Measurements from ENCODE around the gene SLCO3A1. TPM values are rescaled to one million over a fixed set of nuclear protein-coding genes. Genes with fewer than 3 reads are reported as not detected.

Gene SLCO3A1
- total and polyA plus RNA-seq, 2 of the 8 experiments (the other 6 are each of a cell fraction or from before 2014, with no cell fraction given): 15.1 to 20.4 TPM

GRCh38 chr15:91922646-91923547, 69.4 kb downstream of the SLCO3A1 start:
- CTCF ChIA-PET (ENCODE audit: partially characterized antibody): interaction anchor here (1.2 to 1.4 kb wide), 3 partner anchors 10 to 155 kb away, joined by 3 to 4 read pairs (median 3); no protein-coding TSS in a partner anchor
- Histone ChIP-seq H2BK12ac (ENCODE audit: low read depth, low read length) (no peak overlapping the region), H3K18ac (ENCODE audit: extremely low read depth, low read length) (no peak overlapping the region), H3K27ac (ENCODE audit: low read depth, low read length) (no peak overlapping the region), H3K79me1 (ENCODE audit: low read depth, low read length) (no peaks in the 10 kb centered on the region; the same call in 1 of the 2 replicates), H3K9ac (replicated peaks in 1 of 4; ENCODE audit: extremely low read depth in 1 of 4, low read depth in 3 of 4, low read length in 3 of 4) (no peak overlapping the region), H3K9me3 (ENCODE audit: insufficient read depth in 2 of 2, low read depth in 1 of 2, low read length in 1 of 2) (no peaks in the 10 kb centered on the region), H2AFZ (ENCODE audit: low read length) (no peak overlapping the region), H3K4me1 (replicated peaks in 1 of 4; ENCODE audit: control insufficient read depth in 3 of 4, insufficient read depth in 4 of 4, low read length in 3 of 4) (peaks cover 5 to 21% (median 16%) of the 10 kb centered on the region in 4 experiments; a peak in 6 of 7 replicates), H2BK15ac (ENCODE audit: low read length) (no peak overlapping the region), H2BK20ac (ENCODE audit: low read length) (no peak overlapping the region), H3K23ac (ENCODE audit: insufficient read length) (no peak overlapping the region), H3K79me2 (ENCODE audit: control insufficient read depth in 1 of 2, insufficient read depth in 2 of 2, low read length in 2 of 2) (no peaks in the 10 kb centered on the region; a peak in 1 of 4 replicates), H3K23me2 (ENCODE audit: low read depth, low read length) (no peaks in the 10 kb centered on the region), H2BK120ac (replicated peaks; ENCODE audit: low read depth, low read length) (no peak overlapping the region), H4K91ac (replicated peaks; ENCODE audit: insufficient read length, low read length) (no peak overlapping the region), H3K4me2 (ENCODE audit: insufficient read depth in 1 of 2, low read depth in 2 of 2, low read length in 2 of 2) (no peak overlapping the region), H4K20me1 (replicated peaks in 1 of 2; ENCODE audit: control insufficient read depth in 1 of 2, insufficient read depth in 2 of 2, low read length in 2 of 2) (no peaks in the 10 kb centered on the region), H2BK5ac (ENCODE audit: low read depth, low read length) (no peak overlapping the region), H4K8ac (ENCODE audit: extremely low read depth, insufficient read depth, low read length) (no peak overlapping the region), H3K36me3 (ENCODE audit: control insufficient read depth in 2 of 4, insufficient read depth in 4 of 4, low read length in 3 of 4) (no peaks in the 10 kb centered on the region), H3K4ac (replicated peaks; ENCODE audit: insufficient read length, low read depth, low read length) (no peak overlapping the region), H4K5ac (ENCODE audit: insufficient read length, low read depth, low read length) (no peak overlapping the region), H3K4me3 (ENCODE audit: extremely low read depth in 1 of 4, insufficient read depth in 2 of 4, low read depth in 3 of 4, low read length in 4 of 4) (no peak overlapping the region), H3K56ac (replicated peaks; ENCODE audit: insufficient read length, low read depth, low read length) (no peak overlapping the region), H3K27me3 (replicated peaks in 1 of 4; ENCODE audit: control insufficient read depth in 3 of 4, extremely low read depth in 1 of 4, insufficient read depth in 3 of 4, low read length in 3 of 4) (no peaks in the 10 kb centered on the region; a peak in 1 of 7 replicates), H3K14ac (ENCODE audit: insufficient read length) (no peak overlapping the region), H2AK5ac (ENCODE audit: low read depth, low read length) (no peak overlapping the region)
- POLR2A ChIA-PET (ENCODE audit: partially characterized antibody): no interaction called here
- no peak for FAIRE-seq
- 78% methylated on average over 10 of the region's 10 CpGs; no CpG with 5 or more reads in 1 of the 2 experiments for WGBS, 2 experiments (ENCODE audit: extremely low coverage in 1 of 2, insufficient coverage in 1 of 2, insufficient read length in 1 of 2, insufficient replicate concordance in 2 of 2, low coverage in 1 of 2, low lambda C conversion rate in 2 of 2, missing lambda C conversion rate in 1 of 2)
- no peak for DNase-seq (ENCODE audit: low read depth in 1 of 2, low spot score in 2 of 2)
- TF ChIP-seq POLR2AphosphoS5 (IDR thresholded peaks at IDR 0.05; ENCODE audit: low read depth, low read length) (no peak), TAF1 (IDR thresholded peaks at IDR 0.05; ENCODE audit: low read depth, low read length) (no peak), CBX5 (IDR thresholded peaks at IDR 0.05; ENCODE audit: low read depth, low read length) (no peak), CBX8 (IDR thresholded peaks at IDR 0.05; ENCODE audit: borderline replicate concordance, low read depth, low read length) (no peak), SP1 (IDR thresholded peaks at IDR 0.05; ENCODE audit: low read depth, low read length) (no peak)
- TF ChIP-seq, protein P1, sequence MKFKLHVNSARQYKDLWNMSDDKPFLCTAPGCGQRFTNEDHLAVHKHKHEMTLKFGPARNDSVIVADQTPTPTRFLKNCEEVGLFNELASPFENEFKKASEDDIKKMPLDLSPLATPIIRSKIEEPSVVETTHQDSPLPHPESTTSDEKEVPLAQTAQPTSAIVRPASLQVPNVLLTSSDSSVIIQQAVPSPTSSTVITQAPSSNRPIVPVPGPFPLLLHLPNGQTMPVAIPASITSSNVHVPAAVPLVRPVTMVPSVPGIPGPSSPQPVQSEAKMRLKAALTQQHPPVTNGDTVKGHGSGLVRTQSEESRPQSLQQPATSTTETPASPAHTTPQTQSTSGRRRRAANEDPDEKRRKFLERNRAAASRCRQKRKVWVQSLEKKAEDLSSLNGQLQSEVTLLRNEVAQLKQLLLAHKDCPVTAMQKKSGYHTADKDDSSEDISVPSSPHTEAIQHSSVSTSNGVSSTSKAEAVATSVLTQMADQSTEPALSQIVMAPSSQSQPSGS (IDR thresholded peaks at IDR 0.05; ENCODE audit: low read length): no peak
- TF ChIP-seq, protein P2, sequence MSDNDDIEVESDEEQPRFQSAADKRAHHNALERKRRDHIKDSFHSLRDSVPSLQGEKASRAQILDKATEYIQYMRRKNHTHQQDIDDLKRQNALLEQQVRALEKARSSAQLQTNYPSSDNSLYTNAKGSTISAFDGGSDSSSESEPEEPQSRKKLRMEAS (IDR thresholded peaks at IDR 0.05): no peak
